ENCODE data around the gene ANKDD1B. TPM values are rescaled to one million over a fixed set of nuclear protein-coding genes. Genes with fewer than 3 reads are reported as not detected.

The ANKDD1B gene
- total and polyA plus RNA-seq, 3 donors from 2014 or later = 1.2 to 8.1 (median 1.3) TPM

DNA sequence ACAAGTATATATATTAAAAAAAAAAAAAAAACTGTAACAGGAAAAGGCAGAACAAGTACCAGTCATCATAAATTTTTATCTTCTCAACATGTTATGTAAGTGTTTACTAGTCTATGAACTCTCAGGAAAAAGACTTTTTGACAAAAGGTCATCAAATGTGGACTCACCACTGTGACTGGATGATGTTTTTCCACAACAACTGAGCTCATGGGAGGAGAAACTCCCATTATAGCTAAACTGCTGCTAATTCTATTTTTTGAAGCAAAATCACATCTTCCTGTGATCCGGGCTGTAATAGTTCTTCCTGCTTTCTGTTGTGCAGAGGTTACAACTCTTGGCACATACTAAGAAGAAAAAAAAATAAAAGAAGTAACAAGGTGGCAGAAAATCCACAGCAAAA is 66.4 kb downstream of the ANKDD1B start:
- TF ChIP-seq, protein P1, sequence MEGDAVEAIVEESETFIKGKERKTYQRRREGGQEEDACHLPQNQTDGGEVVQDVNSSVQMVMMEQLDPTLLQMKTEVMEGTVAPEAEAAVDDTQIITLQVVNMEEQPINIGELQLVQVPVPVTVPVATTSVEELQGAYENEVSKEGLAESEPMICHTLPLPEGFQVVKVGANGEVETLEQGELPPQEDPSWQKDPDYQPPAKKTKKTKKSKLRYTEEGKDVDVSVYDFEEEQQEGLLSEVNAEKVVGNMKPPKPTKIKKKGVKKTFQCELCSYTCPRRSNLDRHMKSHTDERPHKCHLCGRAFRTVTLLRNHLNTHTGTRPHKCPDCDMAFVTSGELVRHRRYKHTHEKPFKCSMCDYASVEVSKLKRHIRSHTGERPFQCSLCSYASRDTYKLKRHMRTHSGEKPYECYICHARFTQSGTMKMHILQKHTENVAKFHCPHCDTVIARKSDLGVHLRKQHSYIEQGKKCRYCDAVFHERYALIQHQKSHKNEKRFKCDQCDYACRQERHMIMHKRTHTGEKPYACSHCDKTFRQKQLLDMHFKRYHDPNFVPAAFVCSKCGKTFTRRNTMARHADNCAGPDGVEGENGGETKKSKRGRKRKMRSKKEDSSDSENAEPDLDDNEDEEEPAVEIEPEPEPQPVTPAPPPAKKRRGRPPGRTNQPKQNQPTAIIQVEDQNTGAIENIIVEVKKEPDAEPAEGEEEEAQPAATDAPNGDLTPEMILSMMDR (IDR thresholded peaks at IDR 0.05) = no peak
- TF ChIP-seq POLR2A (IDR thresholded peaks at IDR 0.05) = no peak
- no peaks in the 10 kb centered on the region for H3K27me3 ChIP-seq
- no peak overlapping the region for H3K4me3 ChIP-seq
- 45 to 54% methylated on average over 1 of the region's 1 CpG for WGBS, 2 donors
- H3K27ac ChIP-seq = no peak overlapping the region
- H3K36me3 ChIP-seq (ENCODE audit: low read depth, missing control alignments) = no peaks in the 10 kb centered on the region
- H3K9me3 ChIP-seq = no peaks in the 10 kb centered on the region
- intact Hi-C loops (cut with DNase I; ENCODE audit: low total_unique reads) = no loop called here
- no peak for DNase-seq
- H3K4me1 ChIP-seq = no peaks in the 10 kb centered on the region

DNA sequence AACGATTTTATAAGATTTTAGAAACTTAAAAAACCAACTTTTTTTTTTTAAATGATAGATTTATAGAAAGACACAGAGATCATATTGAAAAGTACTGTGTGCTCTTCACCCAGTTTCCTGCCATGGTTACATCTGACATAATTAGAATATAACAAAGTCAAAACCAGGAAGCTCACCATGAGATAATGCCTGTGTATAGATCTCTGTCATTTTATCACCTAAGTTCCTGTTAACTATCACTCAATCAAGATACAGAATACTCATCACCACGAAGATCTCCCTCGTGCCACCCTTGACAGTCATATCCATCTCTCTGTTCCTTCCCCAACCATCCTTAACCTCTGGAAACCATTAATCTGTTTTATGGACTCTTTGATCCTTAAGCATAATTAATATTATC is 66.9 kb downstream of the ANKDD1B start:
- no peaks in the 10 kb centered on the region for H3K4me1 ChIP-seq
- H3K4me3 ChIP-seq = no peak overlapping the region
- 76% methylated on average over 3 of the region's 3 CpGs for WGBS, 2 donors
- no peaks in the 10 kb centered on the region for H3K36me3 ChIP-seq (ENCODE audit: low read depth, missing control alignments)
- H3K9me3 ChIP-seq = no peaks in the 10 kb centered on the region
- no peaks in the 10 kb centered on the region for H3K27me3 ChIP-seq
- no peak for DNase-seq
- intact Hi-C loops (cut with DNase I; ENCODE audit: low total_unique reads) = no loop called here
- H3K27ac ChIP-seq = no peak overlapping the region
- TF ChIP-seq POLR2A (IDR thresholded peaks at IDR 0.05) = no peak
- TF ChIP-seq, protein P1 (IDR thresholded peaks at IDR 0.05) = no peak

DNA sequence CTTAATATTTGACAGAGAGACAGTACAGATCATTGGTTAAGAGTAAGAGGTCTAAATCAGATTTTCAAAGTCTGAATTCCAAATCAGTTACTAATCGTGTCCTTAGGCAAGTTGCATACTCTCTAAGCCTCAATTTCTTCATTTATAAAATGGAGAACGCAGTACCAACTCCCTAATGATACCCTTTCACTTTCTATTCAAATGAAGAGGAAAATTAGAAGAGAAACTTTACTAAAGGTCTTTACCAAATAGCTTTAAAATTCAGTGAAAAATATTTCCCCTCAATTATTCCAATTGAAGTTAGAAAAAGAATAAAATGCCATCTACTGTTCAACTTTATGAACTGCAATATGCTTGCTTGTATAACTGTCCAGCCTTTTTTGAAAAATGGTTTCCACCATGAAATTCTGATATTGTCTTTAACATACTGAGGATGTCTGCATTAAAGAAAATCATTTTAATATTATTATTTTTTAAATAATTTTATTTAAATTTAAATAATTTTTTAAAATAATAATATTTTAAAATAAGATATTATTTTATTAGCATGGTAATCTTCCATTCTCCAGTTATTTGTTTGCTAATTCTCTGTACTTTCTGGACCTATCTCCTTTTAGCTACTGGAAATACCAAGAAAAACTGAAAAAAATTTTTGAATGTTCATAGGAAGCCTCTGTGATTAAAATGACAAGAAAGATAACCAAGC is 70.0 kb downstream of the ANKDD1B start:
- Histone ChIP-seq H3K36me3 (ENCODE audit: low read depth, missing control alignments) (no peaks in the 10 kb centered on the region), H3K27ac (no peak overlapping the region), H3K4me1 (no peaks in the 10 kb centered on the region), H3K9me3 (no peaks in the 10 kb centered on the region), H3K4me3 (no peak overlapping the region), H3K27me3 (no peaks in the 10 kb centered on the region)
- intact Hi-C loops (cut with DNase I; ENCODE audit: low total_unique reads) = no loop called here
- no peak for TF ChIP-seq POLR2A (IDR thresholded peaks at IDR 0.05)
- TF ChIP-seq, protein P1 (IDR thresholded peaks at IDR 0.05) = peak; percentile 38 to 90 (median 43)
- no peak for DNase-seq
- WGBS, 2 donors = 53 to 55% methylated on average over 2 of the region's 2 CpGs

DNA sequence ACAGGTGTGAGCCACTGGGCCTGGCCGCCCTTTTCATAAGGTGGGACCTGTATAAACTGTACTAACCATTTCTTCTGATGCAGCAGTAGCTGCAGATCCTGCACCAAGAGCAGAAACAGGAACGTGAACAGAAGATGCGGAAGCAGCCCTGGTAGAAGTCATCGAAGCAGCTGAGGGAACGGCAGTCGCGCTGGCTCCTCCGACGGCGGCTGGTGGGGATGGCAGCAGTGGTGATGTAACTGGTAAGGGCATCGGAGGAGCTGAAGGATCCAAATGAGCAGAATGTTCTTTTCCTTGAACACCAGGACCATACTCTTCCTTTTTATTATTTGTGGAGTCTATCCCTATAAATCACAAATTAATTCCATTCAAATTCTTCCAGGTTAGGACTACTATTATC is 73.9 kb downstream of the ANKDD1B start:
- 95 to 96% methylated on average over 11 of the region's 11 CpGs for WGBS, 2 donors
- intact Hi-C loops (cut with DNase I; ENCODE audit: low total_unique reads) = no loop called here
- no peaks in the 10 kb centered on the region for H3K4me1 ChIP-seq
- no peak overlapping the region for H3K27ac ChIP-seq
- no peaks in the 10 kb centered on the region for H3K9me3 ChIP-seq
- no peaks in the 10 kb centered on the region for H3K36me3 ChIP-seq (ENCODE audit: low read depth, missing control alignments)
- no peak for DNase-seq
- H3K4me3 ChIP-seq = no peak overlapping the region
- TF ChIP-seq, protein P1 (IDR thresholded peaks at IDR 0.05) = no peak
- no peak for TF ChIP-seq POLR2A (IDR thresholded peaks at IDR 0.05)
- H3K27me3 ChIP-seq = no peaks in the 10 kb centered on the region

DNA sequence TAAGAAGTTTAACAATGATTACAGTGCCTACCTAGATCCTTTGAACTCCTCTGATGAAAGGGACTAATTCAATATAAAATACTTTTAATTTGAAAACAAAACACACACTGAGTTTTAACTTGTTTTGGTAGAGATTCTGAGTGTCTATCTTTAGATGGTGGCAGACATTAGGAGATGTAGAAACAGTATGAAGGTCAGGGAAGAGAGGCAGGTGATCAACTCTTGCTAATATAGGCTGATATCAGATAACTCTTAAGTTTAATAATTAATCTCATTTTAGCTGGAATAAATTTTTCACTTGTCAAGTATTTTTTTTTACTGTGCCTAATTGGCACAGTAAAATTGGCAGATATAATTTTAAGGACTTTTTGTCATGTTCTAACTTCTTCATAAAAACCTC is 75.2 kb downstream of the ANKDD1B start:
- no peak overlapping the region for H3K27ac ChIP-seq
- intact Hi-C loops (cut with DNase I; ENCODE audit: low total_unique reads) = no loop called here
- H3K4me1 ChIP-seq = no peaks in the 10 kb centered on the region
- no peak for DNase-seq
- TF ChIP-seq POLR2A (IDR thresholded peaks at IDR 0.05) = no peak
- TF ChIP-seq, protein P1 (IDR thresholded peaks at IDR 0.05) = no peak
- no peaks in the 10 kb centered on the region for H3K36me3 ChIP-seq (ENCODE audit: low read depth, missing control alignments)
- no peaks in the 10 kb centered on the region for H3K27me3 ChIP-seq
- no peaks in the 10 kb centered on the region for H3K9me3 ChIP-seq
- H3K4me3 ChIP-seq = no peak overlapping the region

Measured in testis (tissue), 3 donors.